HT-29 (cell line): ENCODE results near the gene ACR. TPM values are rescaled to one million over a fixed set of nuclear protein-coding genes. Genes with fewer than 3 reads are reported as not detected.
A peak's percentile ranks its signal among the peaks of the same experiment; 100 is the strongest.

Experiments used
- DNase-seq: peaks from one replicate; pipeline ENCODE4 v3.0.0-alpha.2; 2015; ENCODE audit warnings: low spot score
- total RNA-seq: library from RNA; depleted of rRNA; stranded (reverse); fragments of >200 nt; shearing (Covaris generic); gene quantifications from 2 replicates; pipeline ENCODE4 v1.2.3, GENCODE V29; 2014; rRNA removed

The ACR gene
- total RNA-seq = not detected in 2 replicates

GRCh38 chr22:50737728-50738648 is at the start of gene ACR:
TSS of gene ACR (plus strand) at chr22:50738204. CDS start at chr22:50738236, 32 bp downstream.
- no peak for DNase-seq

GRCh38 chr22:50688448-50688847 is 49.6 kb upstream of the ACR start:
- DNase-seq = no peak

GRCh38 chr22:50691521-50691920 is 46.5 kb upstream of the ACR start:
- peak; percentile 49 for DNase-seq

- DNase-seq = no peak
Measured at GRCh38 chr22:50693462-50693861, 44.5 kb upstream of the ACR start.

- no peak for DNase-seq
Measured at GRCh38 chr22:50694099-50694605, 43.9 kb upstream of the ACR start.

- no peak for DNase-seq
Measured at GRCh38 chr22:50694766-50695420, 43.1 kb upstream of the ACR start.

- DNase-seq = no peak
Measured at GRCh38 chr22:50695421-50696250, 42.4 kb upstream of the ACR start.

- DNase-seq = no peak
Measured at GRCh38 chr22:50696251-50696798, 41.7 kb upstream of the ACR start.

GRCh38 chr22:50696799-50697561 is 41.0 kb upstream of the ACR start:
- DNase-seq = no peak

GRCh38 chr22:50697667-50698506 is 40.1 kb upstream of the ACR start:
- no peak for DNase-seq

- no peak for DNase-seq
Measured at GRCh38 chr22:50698546-50698945, 39.5 kb upstream of the ACR start.

GRCh38 chr22:50699001-50699755 is 38.8 kb upstream of the ACR start:
- no peak for DNase-seq

GRCh38 chr22:50699756-50700386 is 38.1 kb upstream of the ACR start:
- no peak for DNase-seq

GRCh38 chr22:50700387-50701075 is 37.5 kb upstream of the ACR start:
- no peak for DNase-seq

- DNase-seq = no peak
Measured at GRCh38 chr22:50701076-50701419, 37.0 kb upstream of the ACR start.

GRCh38 chr22:50701428-50702154 is 36.4 kb upstream of the ACR start:
- DNase-seq = no peak

- DNase-seq = no peak
Measured at GRCh38 chr22:50702261-50702671, 35.7 kb upstream of the ACR start.
